Progenitor cell of endocrine pancreas (in vitro differentiated cells): ENCODE measurements around the gene SEMA3F. TPM values are rescaled to one million over a fixed set of nuclear protein-coding genes. Genes with fewer than 3 reads are reported as not detected.
A peak's percentile ranks its signal among the peaks of the same experiment; 100 is the strongest.

ENCODE experiments used
- DNase-seq: peaks from one replicate; pipeline ENCODE4 v3.0.0; 2021; ENCODE audit warnings: low spot score; ENCODE audit not compliant: unreplicated experiment
- H3K27ac Mint-ChIP-seq: 2 replicates; pipeline ENCODE4 v1.8.0; 2021; ENCODE audit warnings: mild to moderate bottlenecking, moderate library complexity, mixed read lengths
- H3K27me3 Mint-ChIP-seq: 2 replicates; pipeline ENCODE4 v1.8.0; 2021; ENCODE audit warnings: mixed read lengths
- H3K36me3 Mint-ChIP-seq: 2 replicates; pipeline ENCODE4 v1.8.0; 2022; ENCODE audit warnings: mixed read lengths; ENCODE audit not compliant: insufficient read depth
- H3K4me1 Mint-ChIP-seq: 2 replicates; pipeline ENCODE4 v1.8.0; 2021; ENCODE audit warnings: low read depth, mixed read lengths
- H3K4me3 Mint-ChIP-seq: 2 replicates; pipeline ENCODE4 v1.8.0; 2021; ENCODE audit warnings: low read depth, mild to moderate bottlenecking, moderate library complexity, mixed read lengths
- H3K9me3 Mint-ChIP-seq: 2 replicates; pipeline ENCODE4 v1.8.0; 2021; ENCODE audit warnings: low read depth, mixed read lengths
- total RNA-seq: library from RNA; stranded (reverse); gene quantifications from 2 replicates; pipeline ENCODE4 v1.2.1, GENCODE V29; 2021
- TF ChIP-seq, protein P1 (sequence below): fragments of 200-600 bp; sonication (generic); IDR thresholded peaks from one replicate; pipeline ENCODE4 v1.5.0; 2021; ENCODE audit warnings: antibody characterized with exemption, mild to moderate bottlenecking; ENCODE audit not compliant: unreplicated experiment

Gene SEMA3F
- total RNA-seq, 1 donor from 2014 or later, result 23.6 TPM

DNA sequence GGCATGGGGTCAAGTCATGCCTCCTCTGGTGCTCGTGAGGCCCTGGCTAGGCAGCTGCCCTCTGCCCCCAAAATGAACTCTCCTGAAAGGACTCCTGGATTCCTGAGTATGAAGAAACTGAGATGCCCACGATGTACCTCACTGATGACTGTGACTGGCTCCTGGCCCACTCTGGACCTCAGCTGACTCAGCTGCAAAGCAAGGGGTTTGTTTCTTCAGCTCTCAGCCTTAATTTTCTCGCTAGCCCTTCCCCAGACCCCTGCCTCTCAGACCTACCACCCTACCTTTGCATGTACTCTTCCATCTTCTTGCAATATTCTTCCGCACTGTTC lies 75.6 kb downstream of the SEMA3F start:
- Mint-ChIP-seq H3K36me3 (no peaks in the 10 kb centered on the region), H3K27me3 (peaks cover 10% of the 10 kb centered on the region), H3K4me1 (peaks cover 28% of the 10 kb centered on the region), H3K9me3 (no peaks in the 10 kb centered on the region), H3K27ac (no peak overlapping the region), H3K4me3 (no peak overlapping the region)
- TF ChIP-seq, protein P1, sequence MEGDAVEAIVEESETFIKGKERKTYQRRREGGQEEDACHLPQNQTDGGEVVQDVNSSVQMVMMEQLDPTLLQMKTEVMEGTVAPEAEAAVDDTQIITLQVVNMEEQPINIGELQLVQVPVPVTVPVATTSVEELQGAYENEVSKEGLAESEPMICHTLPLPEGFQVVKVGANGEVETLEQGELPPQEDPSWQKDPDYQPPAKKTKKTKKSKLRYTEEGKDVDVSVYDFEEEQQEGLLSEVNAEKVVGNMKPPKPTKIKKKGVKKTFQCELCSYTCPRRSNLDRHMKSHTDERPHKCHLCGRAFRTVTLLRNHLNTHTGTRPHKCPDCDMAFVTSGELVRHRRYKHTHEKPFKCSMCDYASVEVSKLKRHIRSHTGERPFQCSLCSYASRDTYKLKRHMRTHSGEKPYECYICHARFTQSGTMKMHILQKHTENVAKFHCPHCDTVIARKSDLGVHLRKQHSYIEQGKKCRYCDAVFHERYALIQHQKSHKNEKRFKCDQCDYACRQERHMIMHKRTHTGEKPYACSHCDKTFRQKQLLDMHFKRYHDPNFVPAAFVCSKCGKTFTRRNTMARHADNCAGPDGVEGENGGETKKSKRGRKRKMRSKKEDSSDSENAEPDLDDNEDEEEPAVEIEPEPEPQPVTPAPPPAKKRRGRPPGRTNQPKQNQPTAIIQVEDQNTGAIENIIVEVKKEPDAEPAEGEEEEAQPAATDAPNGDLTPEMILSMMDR, result no peak
- no peak for DNase-seq

DNA sequence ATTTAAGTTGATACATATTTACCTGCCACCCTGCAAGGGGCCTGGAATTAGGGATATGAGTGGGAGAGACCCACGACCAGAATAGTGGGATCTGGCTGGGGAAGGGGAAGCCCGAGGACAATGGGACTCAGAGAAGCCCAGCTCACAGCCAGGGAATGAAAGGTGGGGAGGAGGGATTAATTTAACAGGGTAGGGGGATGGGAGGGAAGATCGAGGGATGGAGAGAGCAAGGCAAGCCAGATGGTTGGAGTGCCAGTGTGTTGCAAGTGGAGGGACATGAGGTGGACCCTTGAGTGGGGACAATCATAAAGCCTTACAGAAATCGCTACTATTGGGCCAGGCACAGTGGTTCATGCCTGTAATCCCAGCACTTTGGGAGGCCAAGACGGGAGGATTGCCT lies 76.5 kb downstream of the SEMA3F start:
- Mint-ChIP-seq H3K4me1 (peaks cover 31% of the 10 kb centered on the region), H3K36me3 (no peaks in the 10 kb centered on the region)
- no peak for DNase-seq

DNA sequence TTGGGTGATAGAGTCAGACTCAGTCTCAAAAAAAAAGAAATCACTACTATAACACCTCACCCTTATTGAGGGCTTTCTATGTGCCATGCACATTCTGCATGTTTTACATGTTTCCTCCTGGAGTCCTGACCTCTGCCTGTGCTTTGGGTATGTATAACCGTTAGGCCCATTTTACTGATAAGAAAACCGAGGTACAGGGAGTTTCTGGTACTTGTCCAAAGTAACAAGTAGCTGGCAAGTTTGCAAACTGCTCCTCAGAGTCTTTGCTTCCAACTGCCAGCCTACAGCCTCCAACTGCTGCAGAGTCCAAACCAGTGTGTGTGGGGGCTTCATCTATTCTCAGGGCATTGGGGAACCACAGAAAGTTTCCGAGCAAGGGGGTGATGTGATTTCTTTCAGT lies 77.2 kb downstream of the SEMA3F start:
- Mint-ChIP-seq H3K4me1 (peaks cover 35% of the 10 kb centered on the region), H3K4me3 (no peak overlapping the region), H3K27ac (no peak overlapping the region)

More for the DNA sequence above, 76.5 kb downstream of the SEMA3F start:
- H3K27ac Mint-ChIP-seq, result no peak overlapping the region
- no peaks in the 10 kb centered on the region for H3K9me3 Mint-ChIP-seq
- TF ChIP-seq, protein P1, result no peak
- H3K4me3 Mint-ChIP-seq, result no peak overlapping the region
- peaks cover 4% of the 10 kb centered on the region for H3K27me3 Mint-ChIP-seq

DNA sequence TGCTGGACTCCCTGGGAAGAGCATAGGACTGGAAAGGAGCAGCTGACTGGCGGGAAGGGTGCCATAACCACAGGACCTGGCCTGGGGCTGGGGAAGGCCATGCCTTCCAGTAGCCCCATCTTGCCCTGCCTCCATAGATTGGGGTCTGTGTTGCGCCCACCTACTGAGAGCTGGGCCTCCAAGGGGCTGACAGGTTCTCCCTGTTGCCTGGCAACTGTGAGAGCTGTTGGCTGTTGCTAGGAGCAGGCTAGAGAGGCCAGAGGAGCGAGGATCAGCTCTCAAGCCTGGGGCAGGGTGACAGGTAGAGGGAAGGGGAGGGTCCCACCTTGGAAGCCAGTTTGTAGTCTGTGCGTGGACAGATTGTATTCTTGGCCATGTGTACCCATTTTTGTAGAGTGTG lies 78.1 kb downstream of the SEMA3F start:
- Mint-ChIP-seq H3K27ac (peak overlapping the region; percentile 79), H3K9me3 (no peaks in the 10 kb centered on the region), H3K27me3 (no peaks in the 10 kb centered on the region), H3K4me1 (peaks cover 40% of the 10 kb centered on the region), H3K36me3 (no peaks in the 10 kb centered on the region), H3K4me3 (no peak overlapping the region)
- no peak for DNase-seq
- TF ChIP-seq, protein P1, result no peak

More for the DNA sequence above, 77.2 kb downstream of the SEMA3F start:
- Mint-ChIP-seq H3K27me3 (no peaks in the 10 kb centered on the region), H3K36me3 (no peaks in the 10 kb centered on the region), H3K9me3 (no peaks in the 10 kb centered on the region)
- DNase-seq, result no peak
- TF ChIP-seq, protein P1, result no peak

DNA sequence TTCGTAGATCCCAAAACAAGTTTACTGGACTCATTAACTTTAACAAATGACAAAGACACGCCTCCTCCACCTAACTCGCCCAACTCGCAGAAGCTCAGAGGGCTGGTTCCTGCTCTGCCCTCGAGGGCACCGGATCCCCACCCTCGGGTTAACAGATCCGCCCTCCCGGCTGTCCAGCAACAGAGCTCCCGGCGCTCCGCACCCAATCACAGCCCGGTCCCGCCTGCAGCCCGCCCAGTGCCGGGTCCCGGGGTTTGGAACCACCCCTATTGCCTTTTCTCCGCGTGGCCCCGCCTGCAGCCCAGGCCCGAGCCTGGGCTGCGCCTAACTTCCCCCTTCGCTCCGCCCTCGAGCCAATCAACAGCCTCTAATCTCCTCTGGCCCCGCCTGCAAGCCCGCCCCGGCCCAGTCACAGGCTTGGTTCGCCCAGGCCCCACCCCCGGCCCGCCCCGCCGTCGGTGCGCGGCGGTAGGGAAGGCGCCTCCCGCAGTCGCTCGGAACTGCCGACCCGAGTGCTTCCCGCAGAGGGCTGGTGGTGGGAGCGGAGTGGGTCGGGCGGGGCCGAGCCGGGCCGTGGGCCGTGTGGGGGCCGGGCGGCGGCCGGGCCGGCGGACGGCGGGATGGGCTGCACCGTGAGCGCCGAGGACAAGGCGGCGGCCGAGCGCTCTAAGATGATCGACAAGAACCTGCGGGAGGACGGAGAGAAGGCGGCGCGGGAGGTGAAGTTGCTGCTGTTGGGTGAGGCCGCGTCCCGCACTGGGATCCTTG lies 80.8 kb downstream of the SEMA3F start, which contains the start of gene GNAI2:
TSS of gene GNAI2 (plus strand) at position 489 of the 768 bp plus-strand sequence. CDS start at position 621, 132 bp downstream.
- peak; percentile 97 for DNase-seq
- H3K36me3 Mint-ChIP-seq, result no peaks in the 10 kb centered on the region
- H3K4me1 Mint-ChIP-seq, result peaks cover 38% of the 10 kb centered on the region
- no peaks in the 10 kb centered on the region for H3K27me3 Mint-ChIP-seq
- TF ChIP-seq, protein P1, result no peak
- H3K27ac Mint-ChIP-seq, result peak within 1 kb of the TSS; percentile 92
- no peaks in the 10 kb centered on the region for H3K9me3 Mint-ChIP-seq
- H3K4me3 Mint-ChIP-seq, result peak within 1 kb of the TSS; percentile 93
